T-helper 22 cell (primary cell): ENCODE results near the gene FAM229B.
"Not testable (repeated sequence)": the region's sequence is repeated elsewhere in the genome, so short reads cannot be mapped to it uniquely, and the experiment has no call there.

ENCODE experiments used
- DNase-seq: peaks from one replicate; pipeline ENCODE4 v3.0.0-alpha.2; 2020; ENCODE audit warnings: low read depth

Gene FAM229B, protein sequence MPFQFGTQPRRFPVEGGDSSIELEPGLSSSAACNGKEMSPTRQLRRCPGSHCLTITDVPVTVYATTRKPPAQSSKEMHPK

DNA sequence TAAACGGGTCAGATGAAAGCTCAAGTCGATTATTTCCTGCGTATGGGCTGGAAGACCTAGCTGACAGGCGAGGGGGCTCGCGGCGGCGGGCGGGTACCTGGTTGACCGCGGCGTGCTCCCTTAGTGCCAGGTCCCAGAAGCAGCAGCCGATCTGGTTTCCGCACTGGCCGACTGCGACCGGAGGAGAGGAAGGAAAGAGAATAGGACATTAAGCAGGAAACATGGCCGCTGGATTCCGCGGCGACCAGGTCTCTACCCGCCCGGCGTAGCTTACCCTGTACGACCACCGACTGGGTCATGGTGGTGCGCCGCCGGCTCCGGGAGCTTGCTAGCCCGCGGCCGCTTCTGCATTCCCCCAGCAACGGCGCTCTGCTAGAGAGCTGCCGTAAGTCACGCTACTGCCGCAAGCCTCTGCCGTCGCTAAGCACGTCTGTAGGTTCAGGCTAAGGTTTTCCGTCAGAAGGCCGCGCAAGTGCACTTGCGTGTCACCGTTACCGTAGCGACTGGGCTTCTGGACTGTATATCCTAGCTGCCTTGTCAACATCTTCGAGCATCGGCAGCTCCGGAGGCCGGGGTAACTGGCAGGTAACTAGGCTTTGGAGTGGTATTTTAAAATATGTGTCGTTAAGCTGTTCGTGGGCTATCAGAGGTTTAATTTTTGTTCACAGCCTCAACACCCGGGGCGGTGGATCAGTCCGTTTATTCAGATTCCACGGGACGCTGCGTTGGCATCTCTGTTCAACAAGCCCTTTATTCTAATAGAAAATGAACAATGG, at the start of gene FAM229B, which contains the start of gene TUBE1:
Gene FAM229B (plus strand): TSS at position 456 of the 776 bp plus-strand sequence. CDS start 11,693 bp downstream, outside the sequence.
Gene TUBE1 (minus strand): TSS at position 347 of the 776 bp plus-strand sequence. CDS start 48 bp downstream, at position 299.
- DNase-seq: peak; percentile 83

DNA sequence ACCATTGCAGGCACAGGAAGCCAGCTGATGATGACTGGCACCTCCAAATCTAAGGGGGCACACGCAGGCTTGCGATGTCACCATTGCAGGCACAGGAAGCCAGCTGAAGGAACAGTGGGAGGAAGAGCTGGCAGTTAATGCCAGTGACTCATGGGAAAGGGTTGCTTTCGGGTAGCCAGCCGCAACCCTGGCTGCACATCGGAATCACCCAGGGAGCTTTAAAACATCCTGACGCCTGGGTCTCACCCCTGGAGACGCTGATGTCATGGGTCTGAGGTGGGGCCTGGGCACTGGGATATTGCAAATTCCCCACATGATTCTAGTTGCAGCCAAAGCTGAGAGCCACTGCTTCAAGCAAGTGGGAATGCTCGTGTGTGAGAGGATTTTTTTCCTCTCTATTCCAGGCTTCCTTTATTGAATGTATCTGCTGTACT, 49.6 kb upstream of the FAM229B start:
- DNase-seq: no peak

DNA sequence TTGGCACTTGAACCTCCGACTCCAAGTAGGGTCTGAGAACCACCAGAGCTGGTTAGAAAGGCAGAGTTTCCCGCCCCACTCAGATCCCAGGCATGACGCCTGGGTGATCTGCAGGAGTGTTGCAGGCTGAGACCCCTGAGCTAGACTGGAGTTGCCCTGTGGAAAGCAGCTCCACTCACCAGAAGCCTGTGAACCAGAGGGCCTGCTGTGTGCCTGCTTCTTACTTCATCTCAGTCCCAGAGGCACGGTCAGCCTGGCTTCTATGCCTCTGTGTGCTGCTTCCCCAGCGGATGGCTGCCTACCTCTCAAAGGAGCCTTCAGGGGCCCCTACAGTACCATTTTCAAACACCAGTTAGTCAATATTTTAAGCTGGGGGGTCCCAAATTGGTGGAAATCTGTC, 49.1 kb upstream of the FAM229B start:
- DNase-seq: no peak

DNA sequence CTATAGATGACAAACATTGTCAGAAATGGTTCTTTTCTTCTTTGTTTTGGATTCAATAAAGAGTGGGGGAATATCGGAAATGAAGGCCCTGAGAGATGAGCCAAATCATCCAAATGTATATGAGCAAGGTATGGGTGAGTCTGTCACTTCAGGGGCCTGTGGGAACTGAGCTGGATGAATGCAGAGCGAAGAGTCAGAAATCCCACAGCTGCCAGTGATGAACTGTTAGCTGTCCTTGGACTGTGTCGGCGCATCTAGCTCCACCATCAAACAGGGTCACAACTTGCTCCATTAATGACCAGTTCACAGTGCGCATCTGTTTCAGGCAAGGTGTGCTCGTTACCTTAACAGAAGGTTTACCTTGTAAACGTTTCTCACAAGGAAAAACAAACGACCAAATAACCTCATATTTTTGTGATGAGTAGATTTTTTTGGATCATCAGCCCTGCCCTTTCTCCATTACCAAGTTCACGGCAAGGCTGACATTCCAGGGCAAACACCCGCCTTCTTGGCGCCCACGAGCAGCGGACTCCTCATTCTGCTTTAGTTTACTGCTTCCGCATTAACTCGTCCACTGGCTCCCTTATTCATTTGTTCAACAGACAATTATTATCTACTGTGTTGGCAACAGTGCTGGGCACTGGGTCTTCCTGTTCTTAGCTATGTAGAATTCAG, 48.5 kb upstream of the FAM229B start:
- no peak for DNase-seq

DNA sequence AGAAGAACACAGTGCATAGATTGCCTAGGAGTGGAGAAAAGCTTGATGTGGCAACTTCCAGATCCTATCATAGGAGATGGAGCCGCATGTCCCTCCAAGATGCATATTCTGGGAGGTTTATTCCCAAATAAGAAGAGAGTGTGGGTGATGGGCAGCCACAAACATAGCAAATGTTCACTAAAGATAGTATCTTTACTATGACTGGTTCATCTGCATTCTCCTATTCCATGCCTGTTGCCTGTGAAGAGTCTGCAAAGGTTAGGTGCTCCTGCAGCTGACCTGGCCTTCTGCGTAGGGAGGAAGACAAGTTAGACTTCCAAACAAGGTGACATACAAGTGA, 48.0 kb upstream of the FAM229B start:
- no peak for DNase-seq

DNA sequence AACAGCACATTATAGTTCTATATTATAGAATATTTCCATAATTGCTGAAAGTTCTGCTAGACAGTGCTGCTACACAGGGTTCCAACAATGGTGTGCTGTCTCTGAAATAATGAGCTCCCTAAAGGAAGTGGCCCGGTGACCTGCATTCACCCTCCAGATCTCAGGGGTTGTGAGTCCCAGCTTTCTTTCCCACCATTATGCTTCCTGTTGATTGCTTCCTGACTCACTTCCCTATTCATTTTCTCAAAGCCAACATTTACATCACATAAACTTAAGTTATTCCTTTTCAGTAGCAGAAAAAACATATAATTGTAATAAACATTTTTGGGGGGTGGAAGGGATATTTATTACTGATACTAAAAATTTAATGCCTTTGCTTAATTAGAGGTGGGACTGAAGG, 46.4 kb upstream of the FAM229B start:
- no peak for DNase-seq

DNA sequence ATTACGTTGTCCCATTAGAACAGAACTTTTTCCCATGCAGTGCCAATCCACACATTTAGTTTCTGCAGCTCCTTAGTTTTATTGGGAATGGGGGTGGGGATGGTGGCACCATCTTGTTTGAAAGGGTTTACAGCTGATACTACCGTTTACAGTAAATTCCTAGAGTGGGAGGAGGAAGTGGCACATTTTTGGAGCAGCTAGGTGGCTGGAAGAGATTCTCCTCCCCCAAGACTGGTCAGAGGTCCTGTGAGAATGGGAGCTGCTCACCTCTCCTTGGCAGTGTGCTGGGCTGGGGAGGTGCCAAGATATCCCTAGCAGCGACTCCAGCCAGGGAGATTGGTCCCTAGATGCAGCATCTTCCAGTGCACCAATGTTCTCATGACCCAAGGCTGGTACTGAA, 45.9 kb upstream of the FAM229B start:
- DNase-seq: no peak

DNA sequence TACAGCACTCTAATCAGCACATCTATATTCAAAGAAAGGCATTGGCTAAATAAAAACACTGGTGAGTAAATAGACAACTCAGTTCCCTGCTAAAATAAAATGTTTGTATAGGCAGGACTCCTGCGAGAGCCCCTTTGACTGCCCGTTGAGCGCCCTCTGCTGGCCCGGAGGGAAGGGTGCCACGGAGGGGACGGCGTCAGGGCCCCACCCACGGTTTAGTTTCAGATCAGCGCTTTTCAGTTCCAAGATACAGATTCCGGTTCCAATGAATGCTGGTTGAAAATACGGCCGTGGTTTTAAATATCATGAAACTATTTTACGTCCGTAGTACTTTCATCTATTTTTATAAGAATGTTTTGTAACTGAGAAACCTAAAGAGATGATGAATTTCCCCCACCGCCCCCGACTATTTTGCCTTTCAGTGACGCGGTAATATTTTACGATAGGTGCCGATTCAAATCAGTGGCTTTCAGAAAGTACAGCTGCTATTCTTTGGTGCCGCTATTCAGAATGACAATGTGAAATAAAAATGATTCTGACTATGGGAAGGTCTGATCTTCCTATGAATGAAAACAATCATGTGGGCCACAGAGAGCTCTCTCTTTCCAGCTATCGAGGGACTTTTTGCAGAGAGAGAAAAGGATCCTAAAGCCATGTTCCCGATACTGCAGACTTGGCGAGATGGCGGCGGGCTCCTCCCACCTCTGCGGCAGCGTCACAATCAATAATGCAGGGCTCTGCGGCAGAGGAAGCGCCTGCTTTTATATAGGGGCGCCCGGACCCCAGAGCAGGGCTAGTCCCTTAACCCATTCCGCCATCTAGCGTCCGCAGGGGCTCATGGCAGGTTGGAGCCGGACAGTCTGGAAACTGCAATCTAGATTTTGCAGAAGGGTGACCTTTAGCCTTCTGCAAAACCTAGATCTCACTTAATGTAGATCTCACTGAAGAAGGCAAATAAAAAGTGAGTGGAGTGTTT, 44.1 kb upstream of the FAM229B start:
- peak; percentile 84 for DNase-seq

DNA sequence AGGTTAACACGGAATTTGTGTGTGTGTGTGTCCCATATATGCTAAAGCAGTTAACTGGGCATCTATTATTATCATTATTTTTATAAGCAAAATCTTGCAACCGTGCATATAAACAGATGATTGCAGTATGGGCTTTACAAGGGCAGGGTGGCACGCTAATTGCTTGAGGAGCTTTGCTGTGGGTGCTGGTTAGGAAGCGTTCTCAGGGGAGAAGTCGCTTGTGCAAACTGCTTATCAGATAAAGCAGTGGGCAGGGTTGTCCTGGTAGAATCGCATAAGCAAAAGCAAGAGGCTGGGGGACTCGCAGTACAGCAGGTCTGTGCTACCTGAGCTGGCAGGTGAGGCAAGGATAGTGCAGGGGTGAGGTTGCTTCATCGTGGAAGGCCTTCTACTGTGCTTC, 43.2 kb upstream of the FAM229B start:
- no peak for DNase-seq

DNA sequence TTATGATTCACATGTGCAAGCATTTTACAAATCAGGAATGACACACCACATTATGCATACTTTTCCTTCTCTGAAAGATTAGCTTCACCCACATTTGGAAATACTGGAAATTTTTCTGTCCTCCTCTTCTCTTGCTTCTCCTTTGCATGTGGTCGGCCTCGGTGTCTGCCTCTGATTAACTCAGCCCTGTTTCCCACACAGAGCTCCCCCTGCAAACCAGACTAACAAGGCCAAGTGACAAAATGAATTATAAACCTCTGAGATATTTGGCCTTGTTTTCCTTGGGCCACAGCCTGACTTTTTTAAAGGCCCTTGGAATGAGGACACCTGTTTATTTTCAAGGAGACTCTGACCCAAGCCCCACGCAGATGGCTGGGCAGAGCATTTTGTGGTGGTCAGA, 42.5 kb upstream of the FAM229B start:
- DNase-seq: no peak

DNA sequence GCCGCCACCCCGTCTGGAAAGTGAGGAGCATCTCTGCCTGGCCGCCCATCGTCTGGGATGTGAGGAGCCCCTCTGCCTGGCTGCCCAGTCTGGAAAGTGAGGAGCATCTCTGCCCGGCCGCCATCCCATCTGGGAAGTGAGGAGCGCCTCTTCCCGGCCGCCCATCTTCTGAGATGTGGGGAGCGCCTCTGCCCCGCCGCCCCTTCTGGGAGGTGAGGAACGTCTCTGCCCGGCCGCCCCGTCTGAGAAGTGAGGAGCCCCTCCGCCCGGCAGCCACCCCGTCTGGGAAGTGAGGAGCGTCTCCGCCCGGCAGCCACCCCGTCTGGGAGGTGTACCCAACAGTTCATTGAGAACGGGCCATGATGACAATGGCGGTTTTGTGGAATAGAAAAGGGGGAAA, 39.9 kb upstream of the FAM229B start:
- not testable (repeated sequence) for DNase-seq

DNA sequence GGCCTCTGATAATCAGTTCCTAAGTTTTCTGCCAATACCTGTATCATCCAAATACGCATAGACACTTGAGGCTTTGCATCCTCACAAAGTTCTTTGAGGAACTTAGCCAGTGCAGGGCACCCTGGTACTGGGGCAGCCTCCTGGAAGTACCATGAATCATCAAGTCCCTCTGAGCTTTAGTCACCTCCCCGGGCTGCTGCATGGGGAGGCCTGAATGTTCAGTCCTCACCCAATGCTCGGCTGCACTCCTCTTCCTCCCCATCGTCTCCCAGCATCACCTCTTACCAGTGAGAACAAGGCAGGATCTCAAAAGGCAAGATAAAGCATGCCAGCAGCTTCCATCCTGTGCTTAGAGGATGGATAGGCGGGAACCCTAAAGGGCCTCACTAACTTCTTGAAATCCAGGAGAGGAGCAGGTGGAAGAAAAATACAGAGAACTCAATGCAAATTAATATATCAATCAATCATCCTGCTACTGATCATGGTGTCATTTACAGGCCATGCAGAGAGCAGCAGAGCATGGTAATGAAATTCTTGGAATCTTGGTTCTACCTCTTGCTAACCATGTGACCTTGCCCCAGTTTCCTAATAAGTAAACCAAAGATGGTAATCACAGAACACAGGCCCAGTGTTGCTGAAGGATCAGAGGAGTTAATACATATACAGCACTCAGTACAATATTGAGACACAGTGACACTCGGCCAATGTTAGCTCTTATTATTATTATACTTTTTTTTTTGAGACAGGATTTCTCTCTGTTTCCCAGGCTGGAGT, 38.2 kb upstream of the FAM229B start:
- no peak for DNase-seq

DNA sequence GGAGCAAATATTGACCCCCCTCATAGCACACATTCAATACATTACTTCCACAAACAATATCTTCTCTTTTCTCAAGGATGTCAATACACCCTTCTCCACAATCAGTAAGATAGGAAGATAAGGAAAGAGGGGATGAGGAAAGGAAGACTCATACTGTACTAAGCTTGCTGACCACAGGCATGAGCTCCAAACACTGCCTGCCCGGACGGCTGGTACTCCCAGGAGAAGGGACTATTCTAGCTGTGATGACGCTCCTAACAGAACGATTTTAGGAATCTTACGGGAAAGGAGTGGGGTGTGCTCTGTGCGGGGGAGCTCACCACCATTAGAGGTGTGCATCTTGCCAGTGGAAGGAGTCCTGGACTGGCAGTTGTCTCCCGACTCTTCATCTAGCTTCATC, 37.4 kb upstream of the FAM229B start:
- DNase-seq: no peak

DNA sequence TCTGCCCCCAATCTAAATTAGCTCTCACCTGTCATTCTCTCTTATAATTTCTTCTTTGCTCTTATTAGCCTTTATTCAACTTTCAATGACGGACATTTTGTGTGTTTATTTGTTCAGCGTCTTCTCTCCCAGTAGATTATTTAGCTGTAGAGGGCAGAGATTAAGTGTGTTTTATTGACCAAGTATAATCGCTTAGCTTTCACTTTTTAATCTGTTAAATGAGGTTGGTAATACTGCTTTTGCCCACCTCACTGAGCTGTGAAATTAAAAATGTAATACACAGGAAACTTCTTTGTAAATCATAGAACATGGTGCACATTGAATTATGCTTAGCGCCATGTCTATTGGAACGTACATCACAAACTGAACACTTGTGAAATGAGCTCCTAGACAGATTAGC, 37.0 kb upstream of the FAM229B start:
- DNase-seq: no peak

DNA sequence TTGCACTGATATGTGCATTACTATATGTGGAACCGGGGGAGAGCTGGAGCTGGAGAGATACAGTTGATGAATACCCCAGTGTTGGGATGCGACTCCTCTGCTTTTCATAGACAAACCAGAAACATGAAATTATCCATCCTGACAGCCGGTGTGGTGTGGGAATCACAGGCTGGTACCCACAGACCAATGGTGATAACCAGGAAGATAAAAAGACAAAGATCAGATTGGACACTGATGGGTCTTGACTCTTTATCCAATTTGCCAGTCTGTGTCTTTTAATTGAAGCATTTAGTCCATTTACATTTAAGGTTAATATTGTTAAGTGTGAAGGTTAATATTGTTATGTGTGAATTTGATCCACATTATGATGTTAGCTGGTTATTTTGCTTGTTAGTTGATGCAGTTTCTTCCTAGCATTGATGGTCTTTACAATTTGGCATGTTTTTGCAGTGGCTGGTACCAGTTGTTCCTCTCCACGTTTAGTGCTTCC, 36.1 kb upstream of the FAM229B start:
- not testable (repeated sequence) for DNase-seq

DNA sequence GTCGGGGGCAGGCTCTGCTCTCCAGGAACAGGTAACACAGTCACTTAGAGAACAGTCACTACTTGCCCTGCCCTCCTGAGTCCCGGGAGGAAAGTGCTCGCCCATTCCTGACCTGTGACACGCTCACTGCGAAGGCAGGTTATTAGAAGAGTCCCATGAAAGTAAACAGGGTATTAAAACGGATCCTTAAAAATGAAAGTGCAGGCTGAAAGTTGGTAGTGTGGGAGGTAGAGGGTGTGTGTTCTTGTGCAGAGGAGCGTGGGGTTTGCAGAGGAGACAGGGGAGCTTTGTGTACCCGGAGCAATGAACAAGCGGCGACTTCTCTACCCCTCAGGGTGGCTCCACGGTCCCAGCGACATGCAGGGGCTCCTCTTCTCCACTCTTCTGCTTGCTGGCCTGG, 33.4 kb upstream of the FAM229B start, which contains the start of gene CCN6:
Gene CCN6 (plus strand): TSS at position 104 of the 400 bp plus-strand sequence. CDS start 254 bp downstream, at position 358.
- DNase-seq: no peak

DNA sequence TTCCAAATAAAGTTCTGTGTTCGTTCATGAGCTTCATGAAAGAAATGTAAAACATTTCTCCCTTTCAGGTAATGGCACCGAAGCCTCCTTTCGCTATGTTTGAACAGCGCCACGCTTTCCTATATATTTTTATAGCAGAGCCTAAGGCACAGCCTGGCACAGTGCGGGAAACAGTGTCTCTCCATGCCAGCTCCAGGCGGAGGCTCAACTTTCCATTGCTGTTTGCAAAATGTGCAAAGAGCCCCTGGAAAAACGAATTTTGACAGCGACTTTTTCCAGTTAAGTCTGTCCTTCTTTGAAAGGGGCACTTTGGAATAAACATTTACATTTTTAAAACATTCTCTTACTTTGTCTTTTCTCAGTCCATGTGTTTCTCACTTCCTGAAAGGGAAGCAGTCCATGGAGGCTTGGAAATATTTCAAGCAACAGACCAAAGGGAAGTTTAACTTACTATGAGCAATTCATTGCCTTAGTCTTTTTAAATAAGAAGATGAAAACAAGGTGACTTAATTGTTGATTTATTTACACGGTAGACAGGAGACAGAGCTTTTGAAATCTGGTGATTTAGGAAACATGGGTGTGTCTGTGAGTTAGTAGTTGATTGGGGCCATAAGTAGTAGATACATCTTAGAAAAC, 32.7 kb upstream of the FAM229B start:
- no peak for DNase-seq

DNA sequence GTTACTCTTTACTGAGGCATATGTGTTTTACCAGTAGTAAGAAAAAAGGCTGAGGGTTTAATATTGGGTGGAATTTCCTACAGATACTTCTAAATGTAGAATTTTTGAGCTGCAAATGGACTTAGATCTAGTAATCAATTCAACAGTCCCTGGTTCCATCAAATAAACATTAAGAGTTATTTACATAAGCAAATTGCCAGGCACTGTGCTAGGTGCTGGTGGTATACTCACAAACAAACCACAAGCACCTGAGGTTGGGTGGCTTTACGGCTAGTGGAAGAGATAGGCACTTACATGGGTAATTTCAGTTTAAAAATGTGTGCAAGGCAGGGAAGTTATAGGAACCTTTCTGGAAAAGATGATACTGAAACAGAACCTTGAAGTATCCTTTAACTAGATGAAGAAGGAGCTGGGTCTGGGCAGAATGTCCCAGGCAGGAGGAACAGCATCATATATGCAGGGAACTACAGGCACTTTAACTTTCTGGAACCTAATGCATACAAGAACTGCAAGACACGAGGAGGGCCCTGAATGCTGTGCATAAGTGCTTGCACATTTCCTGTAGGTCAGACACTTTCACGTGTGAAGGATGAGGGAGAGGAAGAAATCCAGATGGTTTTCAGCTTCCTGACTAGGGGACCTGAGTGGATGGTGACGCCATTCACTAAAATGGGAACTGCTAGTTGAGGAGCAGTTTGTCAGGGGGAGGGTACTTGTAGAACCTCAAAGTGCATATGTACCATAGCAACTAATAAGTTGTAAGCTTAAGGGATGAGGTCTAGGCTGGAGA, 29.0 kb upstream of the FAM229B start:
- DNase-seq: no peak

DNA sequence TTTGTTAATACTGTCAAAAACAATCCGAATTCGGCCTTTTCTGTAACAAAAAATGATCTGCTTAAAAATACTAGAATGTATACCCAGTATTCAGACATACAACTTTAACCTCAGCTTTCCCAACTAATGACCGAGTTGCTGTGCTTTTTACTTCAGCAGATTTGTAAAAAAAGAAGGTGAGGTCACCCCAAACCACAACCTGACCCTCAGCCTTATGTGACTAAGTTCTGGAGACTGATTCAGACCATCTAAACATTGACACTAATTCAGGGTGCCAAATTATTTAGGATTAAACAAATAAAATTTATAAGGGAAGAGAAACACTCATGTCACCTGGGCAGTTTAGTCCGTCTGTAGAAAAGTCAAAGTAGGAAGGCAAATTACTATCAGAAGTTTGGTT, 25.8 kb upstream of the FAM229B start:
- no peak for DNase-seq

DNA sequence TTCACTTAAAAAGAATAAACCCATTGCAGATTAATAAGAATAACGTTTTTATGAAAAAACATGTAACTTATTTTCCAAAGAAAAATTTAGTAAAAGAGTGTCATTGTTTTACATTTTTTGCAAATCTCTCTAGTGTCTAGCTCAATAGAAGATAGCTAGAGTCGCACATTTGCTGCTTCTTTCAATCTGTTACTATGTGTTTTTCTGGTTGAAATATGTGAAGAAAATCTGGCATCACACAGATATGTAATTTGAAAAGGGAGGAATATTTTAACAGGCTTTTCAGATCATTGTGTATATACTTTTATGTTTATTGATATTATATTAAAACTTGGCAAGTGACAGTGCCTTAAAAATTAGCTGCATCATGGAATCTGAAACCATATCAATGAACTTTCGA, 24.4 kb upstream of the FAM229B start:
- no peak for DNase-seq
